Measurements from ENCODE around the gene ENG. TPM values are rescaled to one million over a fixed set of nuclear protein-coding genes. Genes with fewer than 3 reads are reported as not detected.

ENG gene
- total RNA-seq, 4 donors from 2014 or later = 34.3 to 200 (median 120) TPM

- DNase-seq (ENCODE audit: low spot score) (no peak), ATAC-seq (ENCODE audit: low FRiP score) (peak; percentile 11)
- TF ChIP-seq, protein P1, sequence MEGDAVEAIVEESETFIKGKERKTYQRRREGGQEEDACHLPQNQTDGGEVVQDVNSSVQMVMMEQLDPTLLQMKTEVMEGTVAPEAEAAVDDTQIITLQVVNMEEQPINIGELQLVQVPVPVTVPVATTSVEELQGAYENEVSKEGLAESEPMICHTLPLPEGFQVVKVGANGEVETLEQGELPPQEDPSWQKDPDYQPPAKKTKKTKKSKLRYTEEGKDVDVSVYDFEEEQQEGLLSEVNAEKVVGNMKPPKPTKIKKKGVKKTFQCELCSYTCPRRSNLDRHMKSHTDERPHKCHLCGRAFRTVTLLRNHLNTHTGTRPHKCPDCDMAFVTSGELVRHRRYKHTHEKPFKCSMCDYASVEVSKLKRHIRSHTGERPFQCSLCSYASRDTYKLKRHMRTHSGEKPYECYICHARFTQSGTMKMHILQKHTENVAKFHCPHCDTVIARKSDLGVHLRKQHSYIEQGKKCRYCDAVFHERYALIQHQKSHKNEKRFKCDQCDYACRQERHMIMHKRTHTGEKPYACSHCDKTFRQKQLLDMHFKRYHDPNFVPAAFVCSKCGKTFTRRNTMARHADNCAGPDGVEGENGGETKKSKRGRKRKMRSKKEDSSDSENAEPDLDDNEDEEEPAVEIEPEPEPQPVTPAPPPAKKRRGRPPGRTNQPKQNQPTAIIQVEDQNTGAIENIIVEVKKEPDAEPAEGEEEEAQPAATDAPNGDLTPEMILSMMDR (IDR thresholded peaks at IDR 0.05) = no peak
Measured at GRCh38 chr9:127896395-127897192, 42.1 kb upstream of the ENG start.

DNA sequence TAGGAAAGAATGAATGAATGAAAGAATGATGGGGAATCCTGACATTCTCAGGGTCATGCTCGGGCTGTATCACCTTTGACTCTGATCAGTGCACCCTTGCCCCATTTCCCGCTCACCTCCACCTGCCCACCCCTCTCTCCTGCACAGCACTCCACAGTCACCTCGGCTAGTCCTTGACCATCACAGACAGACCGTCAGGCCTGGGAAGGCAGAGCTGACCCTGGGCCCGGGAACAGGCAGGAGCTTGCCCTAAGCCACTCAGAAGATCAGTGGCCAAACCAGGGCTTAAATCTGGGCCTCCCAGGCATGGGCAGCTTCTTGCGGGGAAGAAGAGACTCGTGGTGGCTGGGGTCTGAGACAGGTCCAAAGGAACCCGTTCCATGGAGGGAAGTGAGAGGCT lies 41.4 kb upstream of the ENG start:
- ATAC-seq (ENCODE audit: low FRiP score) = no peak
- DNase-seq (ENCODE audit: low spot score) = no peak
- TF ChIP-seq, protein P1 (IDR thresholded peaks at IDR 0.05) = no peak

DNA sequence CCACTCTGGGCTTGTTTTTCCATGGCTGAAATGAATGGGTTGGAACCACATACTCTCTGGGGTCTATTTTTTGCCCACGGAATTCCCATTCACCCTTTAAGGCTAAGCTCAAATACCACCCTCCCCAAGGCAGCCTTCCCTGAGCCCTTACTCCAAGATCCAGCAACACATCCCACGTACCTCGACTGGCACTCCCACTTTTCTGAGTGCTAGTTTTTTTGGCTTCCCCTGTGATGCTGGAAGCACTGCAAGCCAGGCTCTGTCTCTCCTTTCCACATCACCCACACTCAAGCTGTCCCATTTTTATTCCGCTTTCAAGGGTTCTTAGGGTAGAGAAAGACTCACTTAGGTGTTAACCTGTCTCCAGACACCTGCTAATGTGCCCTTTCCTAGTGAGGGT lies 38.9 kb upstream of the ENG start:
- DNase-seq (ENCODE audit: low spot score) = no peak
- TF ChIP-seq, protein P1 (IDR thresholded peaks at IDR 0.05) = no peak
- ATAC-seq (ENCODE audit: low FRiP score) = no peak

GRCh38 chr9:127892831-127893230 lies 38.4 kb upstream of the ENG start:
- ATAC-seq (ENCODE audit: low FRiP score) = no peak
- DNase-seq (ENCODE audit: low spot score) = no peak
- TF ChIP-seq, protein P1 (IDR thresholded peaks at IDR 0.05) = no peak

DNA sequence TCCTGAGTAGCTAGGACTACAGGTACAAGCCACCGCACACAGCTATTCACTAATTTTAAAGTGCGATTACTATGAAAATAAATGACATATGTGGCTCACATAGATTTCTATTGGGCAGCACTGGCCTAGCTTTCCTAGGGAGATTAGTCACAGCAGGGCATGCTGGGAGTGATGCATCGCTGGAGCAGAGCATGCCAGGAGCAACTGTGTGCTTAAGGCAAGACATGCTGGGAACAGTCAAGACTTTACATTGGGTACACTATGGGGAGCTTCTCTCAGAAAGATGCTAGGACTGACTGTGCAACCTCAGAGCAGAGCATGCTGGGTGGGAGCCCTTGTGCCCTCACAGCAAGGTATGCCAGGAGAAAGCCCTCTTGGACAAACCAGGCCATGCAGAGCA lies 35.6 kb upstream of the ENG start:
- DNase-seq (ENCODE audit: low spot score) (no peak), ATAC-seq (ENCODE audit: low FRiP score) (no peak)
- TF ChIP-seq, protein P1 (IDR thresholded peaks at IDR 0.05) = no peak

GRCh38 chr9:127887792-127888191 lies 33.3 kb upstream of the ENG start:
- DNase-seq (ENCODE audit: low spot score) = no peak
- TF ChIP-seq, protein P1 (IDR thresholded peaks at IDR 0.05) = no peak
- no peak for ATAC-seq (ENCODE audit: low FRiP score)

- TF ChIP-seq, protein P1 (IDR thresholded peaks at IDR 0.05) = no peak
- ATAC-seq (ENCODE audit: low FRiP score) = no peak
- DNase-seq (ENCODE audit: low spot score) = no peak
Measured at GRCh38 chr9:127886401-127886972, 32.0 kb upstream of the ENG start.
